Progenitor cell of endocrine pancreas (in vitro differentiated cells): ENCODE results near the gene CDKL5. TPM values are rescaled to one million over a fixed set of nuclear protein-coding genes. Genes with fewer than 3 reads are reported as not detected.

Experiments used
- total RNA-seq: library from RNA; stranded (reverse); gene quantifications from 2 replicates; pipeline ENCODE4 v1.2.1, GENCODE V29; 2021

The CDKL5 gene
- total RNA-seq, 1 donor from 2014 or later, result 21.9 TPM

Other genes with a start within 250 kb of the CDKL5 start
- not detected in 2 replicates for gene BEND2, start 204.7 kb upstream of the CDKL5 start, total RNA-seq
- gene SCML2, start 70.9 kb upstream of the CDKL5 start, total RNA-seq, result 7.1 and 7.6 TPM in 2 replicates
- gene RS1, start 246.5 kb downstream of the CDKL5 start, total RNA-seq, result not detected in 2 replicates